KMS-11 (cell line): ENCODE results near the gene ARMC3.

Experiments used
- H2AFZ ChIP-seq: fragments of 200-600 bp; sonication (generic); 2 replicates; pipeline ENCODE4 v1.6.1; 2016; ENCODE audit warnings: antibody characterized with exemption, mixed run types, low read depth
- H3K27ac ChIP-seq: fragments of 200-600 bp; sonication (generic); 2 replicates; pipeline ENCODE4 v1.6.1; 2016; ENCODE audit warnings: mild to moderate bottlenecking, mixed run types
- H3K27me3 ChIP-seq: fragments of 200-600 bp; sonication (generic); 2 replicates; pipeline ENCODE4 v1.6.1; 2017; ENCODE audit warnings: mild to moderate bottlenecking, low read depth, mixed run types, moderate library complexity; ENCODE audit not compliant: insufficient read depth
- H3K36me3 ChIP-seq: fragments of 200-600 bp; sonication (generic); 2 replicates; pipeline ENCODE4 v1.6.1; 2017; ENCODE audit warnings: mild to moderate bottlenecking, mixed run types; ENCODE audit not compliant: insufficient read depth
- H3K4me1 ChIP-seq: fragments of 200-600 bp; sonication (generic); 2 replicates; pipeline ENCODE4 v1.6.1; 2016; ENCODE audit warnings: mild to moderate bottlenecking, low read depth, mixed run types; ENCODE audit not compliant: poor library complexity, severe bottlenecking
- H3K4me2 ChIP-seq: fragments of 200-600 bp; sonication (generic); 2 replicates; pipeline ENCODE4 v1.7.0; 2016; ENCODE audit warnings: mild to moderate bottlenecking, mixed run types
- H3K4me3 ChIP-seq: fragments of 200-600 bp; sonication (generic); IDR thresholded peaks from 2 replicates; pipeline ENCODE4 v1.6.1; 2017; ENCODE audit warnings: low read depth, low read length, mixed read lengths; ENCODE audit not compliant: insufficient read depth
- H3K79me2 ChIP-seq: fragments of 200-600 bp; sonication (generic); 2 replicates; pipeline ENCODE4 v1.6.1; 2016; ENCODE audit warnings: low read depth, mixed run types; ENCODE audit not compliant: insufficient read depth
- H3K9ac ChIP-seq: fragments of 200-600 bp; sonication (generic); 2 replicates; pipeline ENCODE4 v1.6.1; 2016; ENCODE audit warnings: mild to moderate bottlenecking, mixed run types
- H4K20me1 ChIP-seq: fragments of 200-600 bp; sonication (generic); 2 replicates; pipeline ENCODE4 v1.6.1; 2016; ENCODE audit warnings: mild to moderate bottlenecking, mixed run types; ENCODE audit not compliant: insufficient read depth
- CTCF ChIP-seq: fragments of 200-600 bp; sonication (generic); conservative IDR thresholded peaks from 2 replicates; pipeline ENCODE4 v1.6.1; 2017; ENCODE audit warnings: low read depth, mild to moderate bottlenecking, antibody characterized with exemption, low read length, moderate library complexity, mixed read lengths

Gene ARMC3

GRCh38 chr10:22927661-22928403, at the start of gene ARMC3:
Gene ARMC3, plus strand, starts transcription at chr10:22928053. Its CDS starts 3,944 bp downstream, at chr10:22931997.
- Histone ChIP-seq H3K79me2 (no peaks in the 10 kb centered on the region), H3K36me3 (no peaks in the 10 kb centered on the region), H3K9ac (peak within 1 kb of the TSS; percentile 51; the same call in 1 of the 2 replicates), H3K4me1 (no peaks in the 10 kb centered on the region), H3K4me3 (no peak within 1 kb of the TSS), H3K27ac (no peak within 1 kb of the TSS), H3K27me3 (no peaks in the 10 kb centered on the region), H4K20me1 (no peaks in the 10 kb centered on the region), H3K4me2 (0 out of 2 replicates have a peak within 1 kb of the TSS, but pooled peaks have one; percentile 4), H2AFZ (peak within 1 kb of the TSS; percentile 50)
- no peak for TF ChIP-seq CTCF

- no peak overlapping the region for H3K4me3 ChIP-seq
- no peaks in the 10 kb centered on the region for H3K4me1 ChIP-seq
- no peaks in the 10 kb centered on the region for H3K27me3 ChIP-seq
- no peaks in the 10 kb centered on the region for H3K79me2 ChIP-seq
- H3K9ac ChIP-seq, result no peak overlapping the region
- H4K20me1 ChIP-seq, result no peaks in the 10 kb centered on the region
- no peaks in the 10 kb centered on the region for H3K36me3 ChIP-seq
- no peak for TF ChIP-seq CTCF
- H2AFZ ChIP-seq, result no peak overlapping the region
- H3K27ac ChIP-seq, result no peak overlapping the region
- H3K4me2 ChIP-seq, result no peak overlapping the region
These were observed 36.1 kb upstream of the ARMC3 start for GRCh38 chr10:22891797-22892196.

- H3K36me3 ChIP-seq, result no peaks in the 10 kb centered on the region
- no peak overlapping the region for H3K27ac ChIP-seq
- no peaks in the 10 kb centered on the region for H3K4me1 ChIP-seq
- no peaks in the 10 kb centered on the region for H3K27me3 ChIP-seq
- H3K79me2 ChIP-seq, result no peaks in the 10 kb centered on the region
- no peak overlapping the region for H3K4me2 ChIP-seq
- no peak overlapping the region for H2AFZ ChIP-seq
- no peak overlapping the region for H3K4me3 ChIP-seq
- no peaks in the 10 kb centered on the region for H4K20me1 ChIP-seq
- no peak overlapping the region for H3K9ac ChIP-seq
- TF ChIP-seq CTCF, result no peak
These were observed 34.1 kb upstream of the ARMC3 start for GRCh38 chr10:22893781-22894180.

GRCh38 chr10:22894714-22895113, 33.1 kb upstream of the ARMC3 start:
- no peak overlapping the region for H3K27ac ChIP-seq
- H3K4me3 ChIP-seq, result no peak overlapping the region
- no peak overlapping the region for H3K4me2 ChIP-seq
- no peaks in the 10 kb centered on the region for H3K4me1 ChIP-seq
- H3K27me3 ChIP-seq, result no peaks in the 10 kb centered on the region
- H4K20me1 ChIP-seq, result no peaks in the 10 kb centered on the region
- no peak for TF ChIP-seq CTCF
- no peaks in the 10 kb centered on the region for H3K36me3 ChIP-seq
- no peak overlapping the region for H2AFZ ChIP-seq
- H3K9ac ChIP-seq, result no peak overlapping the region
- no peaks in the 10 kb centered on the region for H3K79me2 ChIP-seq
